Adipocyte (in vitro differentiated cells): ENCODE results near the gene SLC35A2.

Experiments
- DNase-seq: peaks from one replicate; pipeline ENCODE4 v3.0.0-alpha.2; 2015; ENCODE audit warnings: low read depth
- H3K27me3 ChIP-seq: replicated peaks from 2 replicates; pipeline ENCODE4 v1.7.0; 2013; ENCODE audit warnings: mild to moderate bottlenecking, low read length, moderate library complexity; ENCODE audit not compliant: control insufficient read depth, insufficient read depth
- H3K36me3 ChIP-seq: 2 replicates; pipeline ENCODE4 v1.7.0; 2013; ENCODE audit warnings: low read length, mild to moderate bottlenecking, moderate library complexity; ENCODE audit not compliant: control insufficient read depth, insufficient read depth, severe bottlenecking
- H3K4me1 ChIP-seq: 2 replicates; pipeline ENCODE4 v1.7.0; 2013; ENCODE audit warnings: mild to moderate bottlenecking, low read length, moderate library complexity; ENCODE audit not compliant: control insufficient read depth, insufficient read depth
- H3K4me3 ChIP-seq: 2 replicates; pipeline ENCODE4 v1.7.0; 2013; ENCODE audit warnings: mild to moderate bottlenecking, low read length, moderate library complexity
- H3K9ac ChIP-seq: 2 replicates; pipeline ENCODE4 v1.7.0; 2013; ENCODE audit warnings: mild to moderate bottlenecking, low read length, moderate library complexity
- H3K9me3 ChIP-seq: 2 replicates; pipeline ENCODE4 v1.7.0; 2013; ENCODE audit warnings: mild to moderate bottlenecking, low read length, moderate library complexity; ENCODE audit not compliant: control insufficient read depth

Gene SLC35A2

GRCh38 chrX:48909703-48910294 lies 1.6 kb downstream of the SLC35A2 start:
- Histone ChIP-seq H3K9ac (no peak overlapping the region), H3K27me3 (no peaks in the 10 kb centered on the region), H3K9me3 (no peaks in the 10 kb centered on the region), H3K4me3 (peak overlapping the region; percentile 89), H3K36me3 (peaks cover 14% of the 10 kb centered on the region), H3K4me1 (no peaks in the 10 kb centered on the region)
- no peak for DNase-seq

DNA sequence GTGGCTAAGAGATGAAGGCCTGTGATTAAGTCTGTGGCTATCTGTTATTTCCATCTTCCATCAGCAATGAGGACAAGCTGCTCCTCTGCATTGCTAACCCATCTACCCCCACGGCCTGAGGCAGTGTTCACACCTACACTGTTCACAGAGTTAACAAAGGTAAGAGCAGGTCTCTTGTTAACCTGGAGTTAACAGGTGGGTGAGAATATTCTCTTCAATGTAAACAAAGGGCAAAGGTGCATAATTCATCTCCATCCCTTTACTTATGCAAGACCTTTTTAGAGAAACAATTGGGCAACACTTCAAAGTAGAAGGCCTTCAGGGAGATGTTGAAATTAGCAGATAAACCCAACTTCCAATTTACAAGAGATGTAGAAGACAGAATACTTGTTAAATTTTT lies 2.8 kb downstream of the SLC35A2 start:
- no peak overlapping the region for H3K9ac ChIP-seq
- H3K9me3 ChIP-seq = no peaks in the 10 kb centered on the region
- H3K4me3 ChIP-seq = no peak overlapping the region
- H3K27me3 ChIP-seq = no peaks in the 10 kb centered on the region
- H3K4me1 ChIP-seq = no peaks in the 10 kb centered on the region
- DNase-seq = no peak
- H3K36me3 ChIP-seq = peaks cover 15% of the 10 kb centered on the region

GRCh38 chrX:48905090-48905790 lies 6.2 kb downstream of the SLC35A2 start:
- Histone ChIP-seq H3K36me3 (peaks cover 44% of the 10 kb centered on the region), H3K9me3 (no peaks in the 10 kb centered on the region), H3K4me3 (no peak overlapping the region), H3K27me3 (no peaks in the 10 kb centered on the region), H3K9ac (no peak overlapping the region), H3K4me1 (no peaks in the 10 kb centered on the region)
- no peak for DNase-seq

DNA sequence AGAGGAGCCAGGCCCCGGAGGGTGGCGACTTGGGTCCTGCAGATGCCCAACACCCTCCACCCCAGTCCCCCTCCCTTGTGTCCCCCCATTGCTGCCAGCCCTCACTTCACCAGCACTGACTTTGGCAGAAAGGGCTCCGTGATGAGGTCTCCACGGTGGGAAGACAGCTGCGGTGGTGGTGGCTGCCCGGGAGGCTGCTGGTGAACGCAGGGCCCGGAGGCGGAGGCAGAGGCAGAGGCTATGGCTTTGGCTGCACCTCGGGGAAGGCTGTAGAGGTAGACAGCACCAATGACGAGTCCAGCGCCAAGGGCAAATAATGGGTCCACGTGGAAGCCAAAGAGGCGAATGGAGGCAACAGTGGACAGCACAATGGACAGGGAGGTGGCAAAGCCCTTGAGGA lies 6.8 kb downstream of the SLC35A2 start:
- H3K4me3 ChIP-seq = no peak overlapping the region
- H3K9me3 ChIP-seq = no peaks in the 10 kb centered on the region
- DNase-seq = no peak
- H3K27me3 ChIP-seq = no peaks in the 10 kb centered on the region
- H3K9ac ChIP-seq = no peak overlapping the region
- H3K36me3 ChIP-seq = peaks cover 44% of the 10 kb centered on the region
- no peaks in the 10 kb centered on the region for H3K4me1 ChIP-seq

DNA sequence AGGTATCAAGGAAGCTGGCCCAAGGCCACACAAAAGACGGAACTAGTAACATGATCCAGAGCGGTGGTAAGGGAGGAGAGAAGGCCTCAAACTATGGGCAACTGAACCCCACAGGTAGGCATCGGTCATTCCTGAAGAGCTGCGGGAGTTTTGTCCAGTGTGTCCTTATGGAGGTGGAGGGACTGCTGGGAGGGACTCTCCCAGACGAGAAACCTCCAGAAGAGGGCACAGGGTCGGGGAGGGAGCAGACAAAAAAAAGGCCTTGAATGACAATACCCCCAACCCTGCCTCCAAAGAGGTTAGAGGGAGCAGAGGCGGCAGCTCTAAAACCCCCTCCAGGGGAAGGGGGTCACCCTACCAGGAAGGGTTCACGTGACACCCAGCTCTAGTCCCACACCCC lies 7.3 kb downstream of the SLC35A2 start:
- DNase-seq = no peak
- no peaks in the 10 kb centered on the region for H3K27me3 ChIP-seq
- H3K9me3 ChIP-seq = no peaks in the 10 kb centered on the region
- H3K9ac ChIP-seq = no peak overlapping the region
- H3K36me3 ChIP-seq = peaks cover 44% of the 10 kb centered on the region
- H3K4me1 ChIP-seq = no peaks in the 10 kb centered on the region
- no peak overlapping the region for H3K4me3 ChIP-seq

GRCh38 chrX:48903290-48903689 lies 8.2 kb downstream of the SLC35A2 start:
- Histone ChIP-seq H3K4me1 (no peaks in the 10 kb centered on the region), H3K9me3 (no peaks in the 10 kb centered on the region), H3K9ac (no peak overlapping the region), H3K36me3 (peaks cover 44% of the 10 kb centered on the region), H3K4me3 (no peak overlapping the region), H3K27me3 (no peaks in the 10 kb centered on the region)
- DNase-seq = no peak

DNA sequence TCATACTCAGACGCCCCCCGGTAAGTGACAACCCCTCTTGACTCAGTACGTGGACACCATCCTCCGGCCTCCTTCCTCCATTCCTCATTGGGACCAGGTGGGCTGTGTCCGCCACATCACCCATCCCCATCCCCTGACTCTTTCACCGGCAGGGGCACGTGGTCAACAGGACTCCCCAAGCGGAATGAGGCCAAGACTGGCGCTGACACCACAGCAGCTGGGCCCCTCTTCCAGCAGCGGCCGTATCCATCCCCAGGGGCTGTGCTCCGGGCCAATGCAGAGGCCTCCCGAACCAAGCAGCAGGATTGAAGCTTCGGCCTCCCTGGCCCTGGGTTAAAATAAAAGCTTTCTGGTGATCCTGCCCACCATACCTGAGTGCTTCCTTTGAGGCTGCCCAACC lies 8.7 kb downstream of the SLC35A2 start:
- no peaks in the 10 kb centered on the region for H3K9me3 ChIP-seq
- DNase-seq = no peak
- peaks cover 44% of the 10 kb centered on the region for H3K36me3 ChIP-seq
- H3K9ac ChIP-seq = no peak overlapping the region
- H3K4me1 ChIP-seq = no peaks in the 10 kb centered on the region
- H3K4me3 ChIP-seq = no peak overlapping the region
- H3K27me3 ChIP-seq = no peaks in the 10 kb centered on the region

GRCh38 chrX:48902135-48902534 lies 9.3 kb downstream of the SLC35A2 start:
- Histone ChIP-seq H3K27me3 (no peaks in the 10 kb centered on the region), H3K36me3 (peaks cover 44% of the 10 kb centered on the region), H3K4me1 (no peaks in the 10 kb centered on the region), H3K4me3 (no peak overlapping the region), H3K9me3 (no peaks in the 10 kb centered on the region), H3K9ac (no peak overlapping the region)
- DNase-seq = no peak

DNA sequence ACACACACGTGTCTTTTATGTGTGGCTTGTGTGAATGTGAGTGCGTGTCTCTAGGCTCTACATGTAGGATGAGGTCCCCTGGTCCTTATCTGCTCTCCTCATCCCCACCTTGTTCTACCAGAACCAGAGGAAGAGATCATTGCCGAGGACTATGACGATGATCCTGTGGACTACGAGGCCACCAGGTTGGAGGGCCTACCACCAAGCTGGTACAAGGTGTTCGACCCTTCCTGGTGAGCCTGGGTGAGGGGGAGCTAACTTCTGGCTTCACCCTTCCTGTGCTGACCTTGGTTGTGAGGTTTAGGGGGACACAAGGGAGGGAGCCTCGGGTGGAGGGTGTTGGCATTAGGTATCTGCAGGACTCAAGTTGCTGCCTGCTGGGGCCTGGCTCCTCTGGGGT lies 10.4 kb downstream of the SLC35A2 start:
- H3K9ac ChIP-seq = no peak overlapping the region
- H3K36me3 ChIP-seq = peaks cover 39% of the 10 kb centered on the region
- H3K4me1 ChIP-seq = peaks cover 5% of the 10 kb centered on the region
- DNase-seq = no peak
- H3K4me3 ChIP-seq = no peak overlapping the region
- H3K9me3 ChIP-seq = no peaks in the 10 kb centered on the region
- no peaks in the 10 kb centered on the region for H3K27me3 ChIP-seq

DNA sequence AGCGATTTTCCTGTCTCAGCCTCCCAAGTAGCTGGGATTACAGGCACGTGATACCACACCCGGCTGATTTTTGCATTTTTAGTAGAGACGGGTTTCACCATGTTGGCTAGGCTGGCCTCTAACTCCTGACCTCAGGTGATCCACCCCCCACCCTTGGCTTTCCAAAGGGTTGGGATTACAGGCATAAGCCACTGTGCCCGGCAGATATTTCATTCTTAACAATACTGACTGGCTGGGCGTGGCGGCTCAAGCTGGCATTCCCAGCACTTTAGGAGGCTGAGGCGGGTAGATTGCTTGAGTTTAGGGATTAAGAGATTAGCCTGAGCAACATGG lies 12.4 kb downstream of the SLC35A2 start:
- Histone ChIP-seq H3K9ac (no peak overlapping the region), H3K4me3 (no peak overlapping the region)
- no peak for DNase-seq

GRCh38 chrX:48897625-48898306 lies 13.7 kb downstream of the SLC35A2 start, which contains the start of the genes PQBP1 and TIMM17B:
TSS of gene PQBP1 (plus strand) at chrX:48897930. CDS start at chrX:48898510, 580 bp downstream.
TSS of gene TIMM17B (minus strand) at chrX:48897768. CDS start at chrX:48897749, 19 bp downstream.
- Histone ChIP-seq H3K9me3 (no peaks in the 10 kb centered on the region), H3K4me1 (peaks cover 5% of the 10 kb centered on the region), H3K9ac (peak within 1 kb of the TSS; percentile 95), H3K36me3 (peaks cover 23% of the 10 kb centered on the region), H3K4me3 (peak within 1 kb of the TSS; percentile 91), H3K27me3 (no peaks in the 10 kb centered on the region)
- DNase-seq = peak; percentile 93

More for the DNA sequence above, 12.4 kb downstream of the SLC35A2 start:
- peaks cover 5% of the 10 kb centered on the region for H3K4me1 ChIP-seq
- peaks cover 30% of the 10 kb centered on the region for H3K36me3 ChIP-seq
- no peaks in the 10 kb centered on the region for H3K27me3 ChIP-seq
- H3K9me3 ChIP-seq = no peaks in the 10 kb centered on the region
